K562 (cell line): ENCODE data around the gene PKDREJ. TPM values are rescaled to one million over a fixed set of nuclear protein-coding genes. Genes with fewer than 3 reads are reported as not detected.

Experiments
- ATAC-seq: fragments of 200-7000 bp; cut with Tn5 transposase; 3 replicates; pipeline ENCODE4 v1.9.1; 2020; ENCODE audit warnings: moderate library complexity
- BruUV-seq: library from RNA; stranded (reverse); fragments of 400-500 nt; replicated peaks from 2 replicates; lab custom pipeline; 2021; lab: Mats Ljungman, UMichigan
- CTCF ChIA-PET: fragments of 300-600 bp; formaldehyde crosslinking; extraction: SDS; loops from one replicate; lab custom pipeline; 2021; ENCODE audit warnings: low intra/inter-chr PET ratio; lab: Yijun Ruan, JAX
- POLR2A ChIA-PET: fragments of 300-600, 350-650 bp; sonication (Branson Sonifier 250); formaldehyde crosslinking; extraction: SDS; loops from one replicate; lab custom pipeline; 2021; ENCODE audit warnings: antibody characterized with exemption, inconsistent platforms; lab: Yijun Ruan, JAX
- DNase-seq, 4 experiments: peaks; one replicate each; pipeline versions ENCODE4 v3.0.0 to v3.0.0-alpha.2; 2011 to 2018; ENCODE audit warnings: low spot score in 3 of 4, mixed read lengths in 3 of 4; ENCODE audit errors: extremely low read depth in 1 of 4
- FAIRE-seq: peaks from 2 replicates; lab custom pipeline; 2011; peaks lifted over from hg19 to GRCh38; lab: Jason Lieb, UNC
- H2AFZ ChIP-seq: 2 replicates; pipeline ENCODE4 v1.6.0; 2011; ENCODE audit warnings: low read depth, low read length, control low read depth, inconsistent platforms
- H3K27ac ChIP-seq: fragments of 200-600 bp; 3 replicates; pipeline ENCODE4 v1.8.0; 2011; ENCODE audit warnings: low read depth, mild to moderate bottlenecking, control low read depth, inconsistent platforms, low read length, moderate library complexity, mixed read lengths; ENCODE audit errors: extremely low read depth
- H3K27me3 ChIP-seq, 2 experiments: fragments of 300-600 bp in 1 of 2; 2 replicates in 1 of 2; 3 replicates in 1 of 2; pipeline versions ENCODE4 v1.6.0 to v1.8.0; 2011; ENCODE audit warnings: inconsistent platforms in 2 of 2, low read length in 2 of 2, mild to moderate bottlenecking in 1 of 2, mixed read lengths in 1 of 2, moderate library complexity in 1 of 2; ENCODE audit not compliant: control insufficient read depth in 2 of 2, insufficient read depth in 2 of 2
- H3K36me3 ChIP-seq: fragments of 300-600 bp; 3 replicates; pipeline ENCODE4 v1.8.0; 2011; ENCODE audit warnings: mild to moderate bottlenecking, low read length, inconsistent platforms; ENCODE audit not compliant: control insufficient read depth, insufficient read depth
- H3K4me1 ChIP-seq, 2 experiments: fragments of 200-600 bp in 1 of 2; replicated peaks in 1 of 2; 2 replicates in 1 of 2; 3 replicates in 1 of 2; pipeline versions ENCODE4 v1.5.1 to v1.8.0; 2011; ENCODE audit warnings: inconsistent platforms in 2 of 2, low read length in 2 of 2, mild to moderate bottlenecking in 1 of 2, mixed read lengths in 1 of 2, moderate library complexity in 1 of 2; ENCODE audit not compliant: control insufficient read depth in 2 of 2, insufficient read depth in 2 of 2
- H3K4me2 ChIP-seq: 2 replicates; pipeline ENCODE4 v1.6.1; 2011; ENCODE audit warnings: low read length, control low read depth, inconsistent platforms, mixed read lengths; ENCODE audit not compliant: insufficient read depth
- H3K4me3 ChIP-seq: fragments of 200-600 bp; sonication (generic), shearing (Covaris generic); 2 replicates; pipeline ENCODE4 v1.5.1; 2016; ENCODE audit warnings: control low read depth, inconsistent platforms
- H3K79me2 ChIP-seq: fragments of 200-600 bp; 3 replicates; pipeline ENCODE4 v1.8.0; 2011; ENCODE audit warnings: low read length, inconsistent platforms; ENCODE audit not compliant: control insufficient read depth, insufficient read depth
- H3K9ac ChIP-seq, 2 experiments: 2 replicates each; pipeline versions ENCODE4 v1.6.0 to v1.6.1; 2011; ENCODE audit warnings: low read depth in 2 of 2, low read length in 2 of 2, control low read depth in 1 of 2, inconsistent platforms in 1 of 2, mild to moderate bottlenecking in 1 of 2, mixed read lengths in 1 of 2; ENCODE audit not compliant: insufficient read depth in 1 of 2
- H3K9me1 ChIP-seq: one replicate; pipeline ENCODE4 v1.6.0; 2011; ENCODE audit warnings: inconsistent platforms, mild to moderate bottlenecking, low read length, moderate library complexity; ENCODE audit not compliant: control insufficient read depth, insufficient read depth
- H3K9me3 ChIP-seq: replicated peaks from 2 replicates; pipeline ENCODE4 v1.5.1; 2011; ENCODE audit warnings: low read depth, low read length, inconsistent platforms; ENCODE audit not compliant: control insufficient read depth, insufficient read depth
- H4K20me1 ChIP-seq: replicated peaks from 2 replicates; pipeline ENCODE4 v1.6.1; 2011; ENCODE audit warnings: low read length, inconsistent platforms, mixed read lengths; ENCODE audit not compliant: control insufficient read depth, insufficient read depth
- MAFF ChIP-seq: IDR thresholded peaks from 2 replicates; pipeline ENCODE4 v1.6.1; 2012; ENCODE audit warnings: low read length, improper control_type of control experiment
- POLR2G ChIP-seq: fragments of 200-400 bp; formaldehyde crosslinking; IDR thresholded peaks from 2 replicates; pipeline ENCODE4 v1.6.1; 2017; ENCODE audit warnings: low read depth, mild to moderate bottlenecking, antibody characterized with exemption, low read length, moderate library complexity
- RBFOX2 ChIP-seq: fragments of 200-400 bp; formaldehyde crosslinking; IDR thresholded peaks from 2 replicates; pipeline ENCODE4 v1.6.1; 2017; ENCODE audit warnings: low read depth, mild to moderate bottlenecking, low read length, moderate library complexity
- ZNF184 ChIP-seq: sonication (generic); formaldehyde crosslinking; IDR thresholded peaks from 2 replicates; pipeline ENCODE4 v1.5.0; 2020; ENCODE audit warnings: missing genetic modification reagents
- ZNF24 ChIP-seq: fragments of 450-650 bp; IDR thresholded peaks from 2 replicates; pipeline ENCODE4 v1.6.1; 2016
- WGBS: fragments of 100-300 bp; shearing (Covaris generic); methylation state at CpG from one replicate; pipeline ENCODE4 v1.1.6; 2016; ENCODE audit warnings: low coverage, mixed read lengths; ENCODE audit not compliant: insufficient coverage; ENCODE audit errors: missing lambda C conversion rate; 5-methylcytosine and 5-hydroxymethylcytosine counted together
- in situ Hi-C: fragments of 300-500 bp; cut with MboI; formaldehyde crosslinking; loops from 4 replicates; pipeline ENCODE4 v1.15.0; 2018; ENCODE audit warnings: inconsistent platforms, mixed read lengths
- intact Hi-C: fragments of 100-400 bp; cut with micrococcal nuclease; formaldehyde crosslinking; loops from 2 replicates; pipeline ENCODE4 v1.14.2; 2022
- polyA plus RNA-seq, 8 experiments: library from polyadenylated mRNA; depleted of rRNA in 4 of 8; stranded (reverse) in 5 of 8; unstranded in 3 of 8; fragments of >200 nt; fragmentation: Nextera tagmentation in 2 of 8; fragmentation: Illumina TruSeq in 1 of 8; extraction: Ambion mirVana in 2 of 8; extraction: Trizol in 1 of 8; gene quantifications; 2 replicates each; pipeline versions ENCODE4 v1.2.1 to v1.2.3, GENCODE V29; 2011 to 2014; ENCODE audit warnings: inconsistent platforms in 1 of 8, missing spikeins in 1 of 8
- total RNA-seq, 7 experiments: library from RNA; depleted of rRNA in 6 of 7; stranded (reverse); fragments of >200 nt in 6 of 7; fragmentation: Illumina TruSeq in 2 of 7; extraction: Trizol in 2 of 7; gene quantifications; 2 replicates each; pipeline versions ENCODE4 v1.2.1 to v1.2.3, GENCODE V29; 2011 to 2021; ENCODE audit warnings: low replicate concordance in 1 of 7

The PKDREJ gene
- total and polyA plus RNA-seq, 9 of the 15 experiments (the other 6 are each of a cell fraction or from before 2014, with no cell fraction given), result 0.03 TPM; not detected in 8

DNA sequence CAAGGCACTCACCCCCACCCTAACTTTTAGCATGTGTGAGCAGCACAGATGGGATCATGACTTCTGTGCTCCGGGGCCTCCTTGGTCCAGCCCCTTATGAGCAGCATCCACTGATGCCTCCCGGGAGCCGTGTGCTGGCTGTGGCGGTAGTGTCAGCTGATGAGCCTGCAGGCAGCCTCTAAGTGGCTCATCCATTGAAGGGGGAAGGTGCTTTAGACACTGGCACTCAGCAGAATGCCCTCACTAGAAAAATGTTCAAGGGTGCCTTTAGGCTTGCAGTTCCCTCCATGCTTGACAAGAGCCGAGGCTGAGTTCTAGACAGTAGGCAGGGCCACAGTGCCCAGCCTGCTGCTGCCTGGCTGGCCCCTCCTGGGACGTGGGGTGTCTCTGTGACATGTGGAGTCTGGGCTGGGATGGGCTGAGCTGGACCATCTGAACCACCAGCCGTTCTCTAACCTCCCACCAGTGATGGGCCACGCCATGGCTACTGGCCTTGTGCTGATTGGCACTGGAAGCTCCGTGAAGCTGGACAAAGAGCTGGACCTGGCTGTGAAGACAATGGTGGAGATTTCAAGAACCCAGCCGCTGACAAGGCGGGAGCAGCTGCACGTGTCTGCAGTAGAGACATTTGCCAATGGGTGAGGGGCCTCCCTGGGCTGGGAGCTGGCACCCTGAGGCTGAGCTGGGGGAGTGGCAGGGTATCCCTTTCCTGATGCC lies 10.4 kb upstream of the PKDREJ start:
- Histone ChIP-seq H4K20me1 (no peaks in the 10 kb centered on the region), H3K4me2 (no peak overlapping the region), H3K9me3 (no peaks in the 10 kb centered on the region), H3K36me3 (peaks cover 59% of the 10 kb centered on the region; the same call in 2 of the 3 replicates), H3K27ac (no peak overlapping the region), H3K27me3 (no peaks in the 10 kb centered on the region), H3K79me2 (peaks cover 10% of the 10 kb centered on the region), H3K4me3 (no peak overlapping the region), H3K9ac (no peak overlapping the region), H3K4me1 (peaks cover 0 to 13% of the 10 kb centered on the region in 2 experiments; a peak in 3 of 5 replicates), H2AFZ (no peak overlapping the region), H3K9me1 (peaks cover 2% of the 10 kb centered on the region)
- intact Hi-C loops, result no loop called here
- no TSS peak for BruUV-seq
- 95% methylated on average over 10 of the region's 12 CpGs for WGBS
- FAIRE-seq (no peak), DNase-seq (no peak), ATAC-seq (no peak)
- ChIA-PET CTCF (no interaction called here), POLR2A (interaction anchor here (0.7 kb wide), 1 partner anchor 17 kb away, joined by 3 read pairs; no protein-coding TSS in a partner anchor)
- in situ Hi-C loops, result no loop called here
- no peak for TF ChIP-seq ZNF184 (CRISPR knock-in tag)
- TF ChIP-seq RBFOX2, result 0 out of 2 replicates have a peak, but pooled peaks have one; percentile 6

DNA sequence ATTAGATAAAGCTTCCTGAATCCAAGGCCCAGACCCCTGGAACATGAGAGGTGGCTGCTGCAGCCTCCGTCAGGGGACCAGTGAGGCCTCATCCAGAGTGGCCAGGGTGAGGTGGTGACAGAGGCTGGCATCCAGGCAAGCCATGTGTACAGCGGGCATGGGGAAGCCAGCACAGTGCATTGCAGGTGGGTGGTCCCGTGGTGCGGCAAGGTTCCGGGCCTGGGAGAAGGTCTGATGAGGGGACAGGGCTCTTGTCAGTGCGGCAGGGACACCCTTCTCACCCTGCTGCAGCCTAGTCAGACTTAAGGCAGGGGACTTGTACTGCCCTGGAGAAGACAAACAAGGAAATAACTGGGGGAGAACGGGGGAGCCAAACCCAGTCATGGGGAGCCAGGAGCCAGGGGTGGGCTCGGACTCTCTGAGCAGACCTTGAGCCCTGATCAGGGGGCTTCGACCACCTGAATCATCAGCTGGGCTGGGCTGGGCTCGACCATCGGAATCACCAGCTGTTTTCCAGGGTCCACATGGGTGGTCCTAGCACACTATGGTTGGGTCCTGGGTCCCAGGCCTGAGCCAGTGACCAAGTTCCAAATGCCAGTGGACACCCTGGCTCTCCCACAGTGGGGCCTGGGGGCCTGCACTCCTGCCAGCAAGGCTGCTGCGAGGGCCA lies 9.8 kb upstream of the PKDREJ start:
- H3K79me2 ChIP-seq, result peaks cover 16% of the 10 kb centered on the region
- intact Hi-C loops (no loop called here), in situ Hi-C loops (no loop called here)
- H3K4me1 ChIP-seq, result peaks cover 0 to 19% of the 10 kb centered on the region in 2 experiments; a peak in 3 of 5 replicates
- H3K36me3 ChIP-seq, result peaks cover 52% of the 10 kb centered on the region; the same call in 2 of the 3 replicates
- no peaks in the 10 kb centered on the region for H4K20me1 ChIP-seq
- BruUV-seq, result no TSS peak
- ATAC-seq, result no peak
- H3K4me3 ChIP-seq, result no peak overlapping the region
- no peaks in the 10 kb centered on the region for H3K9me3 ChIP-seq
- H2AFZ ChIP-seq, result no peak overlapping the region
- 96% methylated on average over 4 of the region's 12 CpGs for WGBS
- no peak for FAIRE-seq
- no peak for DNase-seq
- no peak overlapping the region for H3K27ac ChIP-seq
- TF ChIP-seq RBFOX2, result 0 out of 2 replicates have a peak, but pooled peaks have one; percentile 32
- TF ChIP-seq POLR2G, result 0 out of 2 replicates have a peak, but pooled peaks have one; percentile 15
- no peak for TF ChIP-seq ZNF24
- TF ChIP-seq MAFF, result no peak
- no peak overlapping the region for H3K4me2 ChIP-seq
- no peak overlapping the region; a peak in 1 of 4 replicates for H3K9ac ChIP-seq
- H3K9me1 ChIP-seq, result peaks cover 2% of the 10 kb centered on the region
- H3K27me3 ChIP-seq, result no peaks in the 10 kb centered on the region
- POLR2A ChIA-PET, result interaction anchor here (0.7 kb wide), 1 partner anchor 153 kb away, joined by 3 read pairs; no protein-coding TSS in a partner anchor
- CTCF ChIA-PET, result no interaction called here
